Naive thymus-derived CD8-positive, alpha-beta T cell (primary cell): ENCODE results near the gene SRPK2. TPM values are rescaled to one million over a fixed set of nuclear protein-coding genes. Genes with fewer than 3 reads are reported as not detected.
"Not testable (repeated sequence)": the region's sequence is repeated elsewhere in the genome, so short reads cannot be mapped to it uniquely, and the experiment has no call there.

Experiments
- ATAC-seq, 2 donors: fragments of 150-1000 bp; cut with Tn5 transposase in 1 of 2; sonication (Bioruptor Pico), chemical (Tn5 transposase) in 1 of 2; 1 replicate in 1 of 2; 2 replicates in 1 of 2; pipeline ENCODE4 v1.10.0; 2021; ENCODE audit warnings: mild to moderate bottlenecking in 2 of 2, moderate library complexity in 2 of 2
- POLR2A ChIA-PET: fragments of 350-600 bp; sonication (Branson Sonifier 250); formaldehyde crosslinking; loops from one replicate; lab custom pipeline; 2021; ENCODE audit warnings: antibody characterized with exemption; lab: Charles Lee
- DNase-seq, 10 donors: peaks; one replicate each; pipeline versions ENCODE4 v3.0.0 to v3.0.0-alpha.2; 2020 to 2022
- H3K27ac Mint-ChIP-seq, 10 donors: one replicate each; pipeline ENCODE4 v1.8.0; 2020 to 2022; ENCODE audit warnings: mild to moderate bottlenecking in 10 of 10, mixed read lengths in 10 of 10, moderate library complexity in 4 of 10, inconsistent platforms in 1 of 10
- H3K27me3 Mint-ChIP-seq, 5 donors: one replicate each; pipeline ENCODE4 v1.8.0; 2021 to 2022; ENCODE audit warnings: mixed read lengths in 5 of 5
- H3K36me3 Mint-ChIP-seq, 3 donors: one replicate each; pipeline ENCODE4 v1.8.0; 2020 to 2022; ENCODE audit warnings: mixed read lengths in 3 of 3, mild to moderate bottlenecking in 2 of 3, inconsistent platforms in 1 of 3
- H3K4me1 Mint-ChIP-seq, 4 donors: one replicate each; pipeline ENCODE4 v1.8.0; 2021 to 2022; ENCODE audit warnings: mixed read lengths in 4 of 4
- H3K4me3 Mint-ChIP-seq, 10 donors: one replicate each; pipeline ENCODE4 v1.8.0; 2020 to 2022; ENCODE audit warnings: mild to moderate bottlenecking in 10 of 10, mixed read lengths in 10 of 10, moderate library complexity in 6 of 10, inconsistent platforms in 1 of 10
- H3K9me3 Mint-ChIP-seq, 9 donors: one replicate each; pipeline ENCODE4 v1.8.0; 2020 to 2022; ENCODE audit warnings: mixed read lengths in 9 of 9, mild to moderate bottlenecking in 3 of 9, inconsistent platforms in 1 of 9, moderate library complexity in 1 of 9
- polyA plus RNA-seq, 3 donors: library from polyadenylated mRNA; unstranded; fragments of 300-500 nt; fragmentation: Illumina TruSeq; gene quantifications; one replicate each; pipeline ENCODE4 v1.2.3, GENCODE V29; 2021
- total RNA-seq, 8 experiments: library from RNA in 2 of 8; stranded (reverse) in 2 of 8; gene quantifications; one replicate each; pipeline ENCODE4 v1.2.3 and lab custom pipeline; 2021 to 2026

Gene SRPK2
- total and polyA plus RNA-seq, 5 experiments from 2014 or later = 39.2 to 47.1 (median 40.4) TPM

DNA sequence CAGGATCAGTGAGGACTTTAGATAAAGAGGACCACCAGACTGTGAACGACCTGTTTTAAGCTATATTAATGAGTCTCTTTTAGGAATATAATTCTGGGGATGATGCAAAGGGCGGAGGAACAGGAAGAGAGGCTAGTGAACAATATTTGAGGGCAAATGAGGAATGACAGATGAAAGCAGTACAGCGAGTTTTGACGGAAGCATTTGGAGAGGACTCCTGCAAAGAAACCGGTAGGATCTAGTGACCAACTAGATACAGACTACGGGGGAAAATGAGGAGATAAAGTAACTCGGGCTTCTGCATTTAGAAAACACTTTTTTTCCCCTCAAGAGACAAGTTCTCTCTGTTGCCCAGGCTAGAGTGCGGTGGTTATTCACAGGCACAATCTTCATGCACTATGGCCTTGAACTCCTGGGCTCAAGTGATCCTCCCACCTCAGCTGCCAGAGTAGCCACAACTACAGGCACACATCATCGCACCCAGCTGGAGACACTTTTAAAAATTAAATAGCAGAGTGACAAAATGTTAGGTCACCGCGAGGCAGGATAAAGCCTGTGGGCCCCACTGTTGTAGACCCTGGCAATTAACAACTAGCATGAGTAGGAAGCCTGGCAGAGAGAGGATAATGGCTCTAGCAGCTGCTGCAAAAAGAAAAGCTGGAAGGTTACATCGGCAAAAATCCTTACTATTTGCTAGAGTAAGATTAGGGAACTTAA, 143.2 kb downstream of the SRPK2 start:
- H3K9me3 Mint-ChIP-seq = no peaks in the 10 kb centered on the region
- H3K27me3 Mint-ChIP-seq = no peaks in the 10 kb centered on the region
- H3K36me3 Mint-ChIP-seq = peaks cover 0 to 10% (median 9%) of the 10 kb centered on the region in 3 donors
- ATAC-seq = no peak
- no peak overlapping the region for H3K27ac Mint-ChIP-seq
- no peak overlapping the region for H3K4me3 Mint-ChIP-seq
- peaks cover 18 to 34% (median 27%) of the 10 kb centered on the region in 4 donors for H3K4me1 Mint-ChIP-seq
- no peak for DNase-seq
- POLR2A ChIA-PET = no interaction called here

DNA sequence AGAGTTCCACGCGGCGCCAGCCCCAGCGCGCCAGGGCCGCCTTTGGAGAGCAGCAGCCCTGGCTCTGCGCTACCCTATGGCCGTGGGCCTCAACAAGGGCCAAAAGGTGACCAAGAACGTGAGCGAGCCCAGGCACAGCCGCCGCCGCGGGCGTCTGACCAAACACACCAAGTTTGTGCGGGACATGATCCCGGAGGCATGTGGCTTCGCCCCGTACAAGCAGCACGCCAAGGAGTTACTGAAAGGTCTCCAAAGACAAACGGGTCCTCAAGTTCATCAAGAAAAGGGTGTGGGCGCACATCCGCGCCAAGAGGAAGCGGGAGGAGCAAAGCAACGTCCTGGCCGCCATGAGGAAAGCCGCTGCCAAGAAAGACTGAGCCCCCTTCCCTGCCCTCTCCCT, 144.1 kb downstream of the SRPK2 start:
- ATAC-seq = no peak
- POLR2A ChIA-PET = no interaction called here
- Mint-ChIP-seq H3K9me3 (no peaks in the 10 kb centered on the region), H3K36me3 (peaks cover 0 to 8% (median 7%) of the 10 kb centered on the region in 3 donors), H3K4me3 (no peak overlapping the region), H3K27me3 (no peaks in the 10 kb centered on the region), H3K27ac (no peak overlapping the region), H3K4me1 (peaks cover 21 to 42% (median 36%) of the 10 kb centered on the region in 4 donors)
- DNase-seq = no peak

- peak overlapping the region in 1 of 10 donors; percentile 23 for H3K27ac Mint-ChIP-seq
- ATAC-seq (no peak), DNase-seq (no peak)
- peaks cover 32 to 74% (median 59%) of the 10 kb centered on the region in 4 donors for H3K4me1 Mint-ChIP-seq
- H3K36me3 Mint-ChIP-seq = peaks cover 0 to 8% (median 7%) of the 10 kb centered on the region in 3 donors
- no peak overlapping the region for H3K4me3 Mint-ChIP-seq
- POLR2A ChIA-PET = interaction anchor here (0.6 kb wide), 1 partner anchor 215 kb away, joined by 6 read pairs; no protein-coding TSS in a partner anchor
- no peaks in the 10 kb centered on the region for H3K9me3 Mint-ChIP-seq
- H3K27me3 Mint-ChIP-seq = no peaks in the 10 kb centered on the region
Measured at GRCh38 chr7:105241198-105241597, 147.5 kb downstream of the SRPK2 start.

DNA sequence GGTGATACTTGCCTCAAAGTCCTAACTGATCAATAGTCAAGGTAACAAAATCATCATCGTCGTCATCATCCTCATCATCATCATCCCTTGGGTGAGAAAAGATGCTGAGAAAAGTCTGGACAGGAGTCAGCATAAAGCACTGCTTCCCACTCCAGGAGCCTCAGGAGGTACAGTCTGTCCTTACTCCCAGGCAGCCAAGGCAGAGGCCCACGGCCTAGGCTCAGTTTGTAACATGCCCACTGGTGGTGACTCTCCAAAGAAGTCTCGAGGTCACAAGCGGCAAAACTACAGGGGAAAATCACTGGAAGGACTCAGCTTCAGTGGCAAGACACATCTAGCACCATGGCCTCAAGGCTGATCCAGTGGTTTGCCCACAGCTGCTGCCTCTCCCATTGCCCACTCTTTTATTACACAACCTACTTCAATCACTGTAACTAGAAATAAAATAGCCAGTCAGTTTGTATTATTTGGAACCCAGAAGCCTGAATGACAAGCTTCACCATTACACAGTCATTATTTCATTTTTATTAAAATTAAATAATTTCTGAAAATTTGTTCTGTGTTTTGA, 150.4 kb downstream of the SRPK2 start:
- ATAC-seq (no peak), DNase-seq (no peak)
- Mint-ChIP-seq H3K9me3 (no peaks in the 10 kb centered on the region), H3K27me3 (no peaks in the 10 kb centered on the region), H3K4me3 (no peak overlapping the region), H3K36me3 (peaks cover 0 to 6% (median 3%) of the 10 kb centered on the region in 3 donors), H3K27ac (peak overlapping the region in 2 of 10 donors; percentile 8 to 16), H3K4me1 (peaks cover 35 to 82% (median 68%) of the 10 kb centered on the region in 4 donors)
- POLR2A ChIA-PET = interaction anchor here (1.1 kb wide), 1 partner anchor 9 kb away, joined by 4 read pairs; no protein-coding TSS in a partner anchor

DNA sequence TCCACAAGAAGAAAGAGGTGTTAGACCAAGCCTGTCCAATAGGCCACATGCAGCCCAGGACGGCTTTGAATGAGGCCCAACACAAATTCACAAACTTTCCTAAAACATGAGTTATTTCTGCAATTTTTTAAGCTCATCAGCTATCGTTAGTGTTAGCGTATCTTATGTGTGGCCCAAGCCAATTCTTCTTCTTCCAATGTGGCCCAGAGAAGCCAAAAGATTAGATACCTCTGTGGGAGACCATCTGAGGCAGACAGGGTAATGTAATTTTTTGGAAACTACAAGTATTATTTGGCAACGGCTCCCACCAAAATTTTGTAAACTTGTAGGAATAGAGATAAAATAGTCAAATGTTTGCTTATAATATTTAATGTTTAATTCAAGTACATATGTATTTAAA, 153.8 kb downstream of the SRPK2 start:
- Mint-ChIP-seq H3K4me1 (peaks cover 28 to 67% (median 50%) of the 10 kb centered on the region in 4 donors), H3K36me3 (peaks cover 0 to 21% (median 0%) of the 10 kb centered on the region in 3 donors), H3K4me3 (no peak overlapping the region), H3K27ac (no peak overlapping the region), H3K27me3 (no peaks in the 10 kb centered on the region), H3K9me3 (peaks cover 0 to 2% (median 0%) of the 10 kb centered on the region in 9 donors)
- POLR2A ChIA-PET = no interaction called here
- ATAC-seq (no peak), DNase-seq (no peak)

DNA sequence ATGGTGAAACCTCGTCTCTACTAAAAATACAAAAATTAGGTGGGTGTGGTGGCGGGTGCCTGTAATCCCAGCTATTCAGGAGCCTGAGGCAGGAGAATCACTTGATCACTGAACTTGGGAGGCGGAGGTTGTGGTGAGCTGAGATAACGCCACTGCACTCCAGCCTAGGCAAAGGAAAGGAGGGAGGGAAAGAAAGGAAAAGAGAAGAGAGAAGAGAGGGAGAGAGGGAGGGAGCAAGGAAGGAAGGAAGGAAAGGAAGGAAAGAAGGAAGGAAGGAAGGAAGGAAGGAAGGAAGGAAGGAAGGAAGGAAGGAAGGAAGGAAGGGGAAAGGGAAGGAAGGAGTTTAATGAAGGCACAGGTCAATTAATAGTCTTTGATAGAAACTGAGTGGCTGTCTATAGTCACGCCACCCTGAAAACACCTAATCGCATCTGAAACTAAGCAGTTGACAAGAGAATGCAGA, 155.9 kb downstream of the SRPK2 start:
- DNase-seq, ATAC-seq, H3K9me3 Mint-ChIP-seq, H3K4me3 Mint-ChIP-seq, H3K27me3 Mint-ChIP-seq, POLR2A ChIA-PET, H3K27ac Mint-ChIP-seq: not testable (repeated sequence)
- H3K4me1 Mint-ChIP-seq = peaks cover 23 to 48% (median 34%) of the 10 kb centered on the region in 4 donors
- H3K36me3 Mint-ChIP-seq = peaks cover 0 to 27% (median 12%) of the 10 kb centered on the region in 3 donors

DNA sequence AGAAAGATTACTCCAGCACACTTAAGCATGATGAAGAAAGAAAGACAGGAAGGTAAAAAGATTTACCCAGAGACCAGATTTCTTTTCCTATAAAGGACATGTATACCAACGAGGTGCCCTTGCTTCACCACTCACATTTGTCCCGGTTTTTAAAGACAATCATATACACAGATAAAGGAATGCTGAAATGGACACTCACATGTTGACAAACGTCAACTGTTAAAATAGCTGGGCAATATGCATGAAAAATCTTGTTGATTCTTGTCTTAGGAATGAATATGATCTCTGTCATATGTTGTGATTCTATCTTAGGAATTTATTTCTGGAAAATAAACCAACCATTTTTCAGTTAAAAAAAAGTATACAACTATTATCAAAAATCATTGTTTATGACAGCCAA, 158.2 kb downstream of the SRPK2 start:
- Mint-ChIP-seq H3K4me1 (peaks cover 11 to 34% (median 20%) of the 10 kb centered on the region in 4 donors), H3K36me3 (peaks cover 0 to 29% (median 17%) of the 10 kb centered on the region in 3 donors), H3K27me3 (no peaks in the 10 kb centered on the region), H3K27ac (no peak overlapping the region), H3K4me3 (no peak overlapping the region), H3K9me3 (peaks cover 0 to 5% (median 0%) of the 10 kb centered on the region in 9 donors)
- POLR2A ChIA-PET = no interaction called here
- no peak for DNase-seq
- ATAC-seq = no peak

GRCh38 chr7:105229641-105230040, 159.1 kb downstream of the SRPK2 start:
- no peaks in the 10 kb centered on the region for H3K27me3 Mint-ChIP-seq
- POLR2A ChIA-PET = no interaction called here
- H3K27ac Mint-ChIP-seq = peak overlapping the region in 2 of 10 donors; percentile 57 to 67

GRCh38 chr7:105228555-105228954, 160.2 kb downstream of the SRPK2 start:
- Mint-ChIP-seq H3K4me1 (peaks cover 15 to 36% (median 22%) of the 10 kb centered on the region in 4 donors), H3K4me3 (no peak overlapping the region), H3K9me3 (peaks cover 0 to 5% (median 0%) of the 10 kb centered on the region in 9 donors), H3K27me3 (no peaks in the 10 kb centered on the region), H3K27ac (no peak overlapping the region), H3K36me3 (peaks cover 0 to 28% (median 17%) of the 10 kb centered on the region in 3 donors)
- DNase-seq = no peak
- no peak for ATAC-seq
- POLR2A ChIA-PET = interaction anchor here (0.7 to 1.0 kb wide), 2 partner anchors 9 to 75 kb away, joined by 3 to 4 read pairs; no protein-coding TSS in a partner anchor

More at GRCh38 chr7:105229641-105230040, 159.1 kb downstream of the SRPK2 start:
- no peak for ATAC-seq
- H3K36me3 Mint-ChIP-seq = peaks cover 0 to 28% (median 17%) of the 10 kb centered on the region in 3 donors
- no peak for DNase-seq
- peaks cover 17 to 37% (median 25%) of the 10 kb centered on the region in 4 donors for H3K4me1 Mint-ChIP-seq
- no peak overlapping the region for H3K4me3 Mint-ChIP-seq
- peaks cover 0 to 5% (median 0%) of the 10 kb centered on the region in 9 donors for H3K9me3 Mint-ChIP-seq

DNA sequence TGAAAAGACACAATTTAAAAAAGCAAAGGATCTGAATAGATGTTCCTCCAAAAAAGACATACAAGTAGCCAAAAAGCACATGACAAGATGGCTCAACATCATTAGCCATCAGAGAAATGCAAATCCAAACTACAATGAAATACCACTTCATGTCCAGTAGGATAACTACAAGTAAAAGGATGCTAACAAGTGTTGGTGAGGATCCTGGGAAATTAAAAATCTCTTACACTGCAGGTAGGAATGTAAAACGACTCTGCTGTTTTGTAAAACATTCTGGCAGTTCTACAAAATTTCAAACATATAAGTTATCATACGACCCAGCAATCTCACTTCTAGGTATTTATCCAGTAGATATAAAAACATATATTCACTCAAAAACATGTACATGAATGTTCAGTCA, 161.3 kb downstream of the SRPK2 start:
- POLR2A ChIA-PET = no interaction called here
- Mint-ChIP-seq H3K9me3 (peaks cover 0 to 5% (median 0%) of the 10 kb centered on the region in 9 donors), H3K4me3 (no peak overlapping the region), H3K27ac (no peak overlapping the region), H3K36me3 (peaks cover 0 to 25% (median 17%) of the 10 kb centered on the region in 3 donors), H3K27me3 (no peaks in the 10 kb centered on the region), H3K4me1 (peaks cover 18 to 41% (median 25%) of the 10 kb centered on the region in 4 donors)
- no peak for ATAC-seq
- no peak for DNase-seq

- peaks cover 25 to 39% (median 37%) of the 10 kb centered on the region in 4 donors for H3K4me1 Mint-ChIP-seq
- H3K27me3 Mint-ChIP-seq = no peaks in the 10 kb centered on the region
- POLR2A ChIA-PET = no interaction called here
- peaks cover 0 to 19% (median 10%) of the 10 kb centered on the region in 3 donors for H3K36me3 Mint-ChIP-seq
- H3K4me3 Mint-ChIP-seq = peak overlapping the region in 3 of 10 donors; percentile 8 to 45 (median 32)
- ATAC-seq (no peak), DNase-seq (no peak)
- H3K27ac Mint-ChIP-seq = peak overlapping the region in 4 of 10 donors; percentile 15 to 56 (median 22)
- H3K9me3 Mint-ChIP-seq = peaks cover 0 to 5% (median 0%) of the 10 kb centered on the region in 9 donors
Measured at GRCh38 chr7:105224884-105225651, 163.7 kb downstream of the SRPK2 start.

GRCh38 chr7:105222953-105223352, 165.8 kb downstream of the SRPK2 start:
- peaks cover 0 to 7% (median 2%) of the 10 kb centered on the region in 3 donors for H3K36me3 Mint-ChIP-seq
- H3K9me3 Mint-ChIP-seq = peaks cover 0 to 5% (median 0%) of the 10 kb centered on the region in 9 donors
- DNase-seq (no peak), ATAC-seq (no peak)
- no peak overlapping the region for H3K4me3 Mint-ChIP-seq
- peaks cover 24 to 49% (median 43%) of the 10 kb centered on the region in 4 donors for H3K4me1 Mint-ChIP-seq
- POLR2A ChIA-PET = no interaction called here
- H3K27me3 Mint-ChIP-seq = no peaks in the 10 kb centered on the region
- peak overlapping the region in 3 of 10 donors; percentile 7 to 15 (median 8) for H3K27ac Mint-ChIP-seq
